CD4-positive, alpha-beta T cell treated with Interleukin-15 for 1 hour (primary cell): ENCODE data around the gene ISCU.
"Not testable (repeated sequence)": the region's sequence is repeated elsewhere in the genome, so short reads cannot be mapped to it uniquely, and the experiment has no call there.

Experiments
- DNase-seq: peaks from one replicate; pipeline ENCODE4 v3.0.0-alpha.2; 2020

ISCU gene

DNA sequence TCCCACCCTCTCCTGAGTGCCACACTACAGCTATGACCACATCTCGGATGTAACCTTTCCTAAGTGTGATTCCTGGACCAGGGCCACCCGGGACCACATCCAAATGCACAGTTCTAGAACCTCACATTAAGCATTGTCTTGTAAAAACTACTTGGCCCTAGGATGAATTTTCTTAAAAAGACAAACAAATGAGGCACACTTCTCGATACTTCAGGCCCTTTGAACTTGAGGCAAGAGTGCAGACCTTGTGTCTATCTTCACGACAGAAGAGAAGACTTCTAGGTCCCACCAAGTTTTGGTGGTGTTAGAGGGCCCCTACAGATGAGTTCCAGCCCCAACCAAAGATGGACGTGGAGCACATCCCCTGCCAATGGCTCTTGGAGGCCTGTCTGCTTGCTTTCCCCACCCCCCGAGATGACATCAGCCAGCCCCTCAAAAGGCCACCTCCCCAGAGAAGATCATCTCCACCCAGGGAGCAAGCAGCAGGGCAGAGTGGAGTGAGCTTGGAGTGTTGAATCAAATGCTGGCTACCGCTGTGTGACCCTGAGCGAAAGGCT is 9.3 kb downstream of the ISCU start:
- DNase-seq: no peak

GRCh38 chr12:108572166-108572790 is 9.9 kb downstream of the ISCU start:
- DNase-seq: no peak

- DNase-seq: no peak
Measured at GRCh38 chr12:108573317-108573716, 10.9 kb downstream of the ISCU start.

DNA sequence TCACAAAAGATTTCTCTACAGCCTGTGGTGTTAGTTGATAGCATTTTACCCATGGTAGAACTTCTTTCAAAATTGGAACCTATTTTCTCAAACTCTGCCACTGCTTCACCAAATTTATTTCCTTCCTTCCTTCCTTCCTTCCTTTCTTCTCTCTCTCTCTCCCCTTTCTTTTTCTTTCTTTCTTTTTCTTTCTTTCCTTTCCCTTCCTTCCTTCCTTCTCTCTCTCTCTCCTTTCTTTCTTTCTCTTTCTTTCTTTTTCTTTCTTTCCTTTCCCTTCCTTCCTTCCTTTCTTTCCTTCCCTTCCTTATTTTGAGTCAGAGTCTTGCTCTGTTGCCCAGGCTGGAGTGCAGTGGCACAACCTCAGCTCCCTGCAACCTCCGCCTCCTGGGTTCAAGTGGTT is 11.9 kb downstream of the ISCU start:
- DNase-seq: not testable (repeated sequence)

- no peak for DNase-seq
Measured at GRCh38 chr12:108575199-108575912, 13.0 kb downstream of the ISCU start.

GRCh38 chr12:108576660-108577234 is 14.4 kb downstream of the ISCU start:
- no peak for DNase-seq

GRCh38 chr12:108577458-108577857 is 15.1 kb downstream of the ISCU start:
- DNase-seq: no peak

GRCh38 chr12:108578264-108578663 is 15.9 kb downstream of the ISCU start:
- DNase-seq: no peak

DNA sequence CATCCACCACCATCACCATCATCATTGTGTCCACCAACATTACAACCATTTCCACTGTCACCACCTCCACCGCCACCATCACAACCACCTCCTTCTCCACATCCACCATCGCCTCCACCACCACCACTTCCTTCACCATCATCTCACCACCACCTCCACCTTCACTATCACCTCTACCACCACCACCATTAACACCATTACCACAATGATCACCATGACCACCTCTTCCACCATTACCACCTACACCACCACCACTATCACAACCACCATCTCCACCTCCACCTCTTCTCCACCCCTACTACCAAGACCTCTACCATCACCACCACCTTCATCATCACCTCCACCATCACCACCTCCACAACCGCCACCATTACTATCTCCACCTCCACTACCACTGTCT is 16.4 kb downstream of the ISCU start:
- DNase-seq: no peak

DNA sequence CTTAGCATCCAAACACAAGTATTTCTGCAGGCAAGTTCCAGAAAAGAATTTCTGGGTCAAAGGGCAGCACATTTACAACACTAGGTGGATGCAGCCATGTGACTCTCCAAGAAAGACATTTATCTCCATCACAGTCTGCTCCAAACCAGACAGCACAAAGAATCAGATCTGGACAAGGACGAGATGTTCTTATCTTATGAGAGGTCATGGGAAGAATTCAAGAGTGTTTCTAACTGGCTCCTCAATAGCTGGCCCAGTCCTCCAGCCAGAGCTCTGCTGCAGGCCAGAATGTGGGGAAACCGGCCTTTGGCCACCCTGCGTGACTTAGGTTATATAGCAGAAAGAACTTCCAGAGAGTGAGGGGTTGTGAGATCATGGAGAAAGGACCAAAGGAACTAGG is 18.1 kb downstream of the ISCU start:
- no peak for DNase-seq

GRCh38 chr12:108581311-108582227 is 19.2 kb downstream of the ISCU start:
- DNase-seq: no peak

DNA sequence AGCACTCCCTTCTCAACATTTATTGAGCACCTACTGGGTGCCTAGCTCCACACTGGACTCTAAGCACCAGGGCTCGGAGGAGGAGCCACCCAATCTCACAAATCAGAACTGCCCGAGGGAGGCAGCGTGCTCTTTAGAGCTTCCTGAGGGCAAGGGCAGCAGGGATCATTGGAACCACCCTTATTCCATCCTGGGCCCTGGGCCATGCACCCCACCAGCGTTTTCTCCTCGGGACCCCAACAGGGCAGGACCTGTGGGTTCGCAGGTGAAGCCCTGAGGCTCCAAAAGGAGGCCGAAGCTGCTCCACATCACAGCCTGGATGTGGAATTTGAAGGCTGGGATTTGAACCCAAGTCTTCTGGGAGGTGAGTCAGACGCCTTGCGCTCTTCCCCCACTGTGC is 20.1 kb downstream of the ISCU start:
- DNase-seq: no peak

DNA sequence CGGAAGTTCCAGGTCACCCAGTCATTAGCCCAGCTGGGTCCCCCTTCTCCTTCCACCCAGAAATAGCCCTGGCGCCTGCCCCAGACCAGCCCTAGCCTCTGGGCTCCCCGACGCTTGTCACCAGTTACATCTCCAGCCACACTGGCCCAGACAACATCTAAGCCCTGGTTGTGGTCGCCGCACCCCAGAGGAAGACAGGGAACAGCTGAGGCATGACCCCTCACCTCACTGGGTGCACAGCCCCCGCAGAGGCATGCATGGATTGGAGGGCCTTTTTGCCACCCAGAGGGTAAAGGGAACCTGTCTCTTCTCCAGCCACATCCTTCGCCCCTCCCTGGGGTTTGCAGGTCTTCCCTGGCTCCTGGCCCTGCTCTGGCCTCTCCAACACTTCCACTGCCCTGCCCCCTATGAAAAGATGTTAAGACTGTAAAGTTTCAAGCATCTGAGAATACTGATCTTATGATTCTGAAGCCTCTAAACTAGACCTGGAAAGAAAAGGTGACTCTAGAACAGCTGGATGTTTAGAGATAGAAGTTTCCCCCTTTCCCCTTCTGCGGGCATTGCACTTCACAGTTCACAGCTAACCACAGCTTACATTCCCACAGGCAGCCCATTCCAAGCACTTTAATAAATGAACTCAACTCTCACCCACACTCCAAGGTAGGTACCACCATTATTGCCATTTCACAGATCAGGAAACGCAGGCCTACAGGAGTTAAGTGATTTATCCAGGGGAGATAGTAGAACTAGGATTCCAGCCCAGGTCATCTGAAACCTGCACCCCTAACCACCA is 20.8 kb downstream of the ISCU start:
- no peak for DNase-seq

GRCh38 chr12:108583991-108584390 is 21.6 kb downstream of the ISCU start:
- DNase-seq: no peak

GRCh38 chr12:108584456-108585065 is 22.2 kb downstream of the ISCU start:
- DNase-seq: no peak

- no peak for DNase-seq
Measured at GRCh38 chr12:108585864-108586263, 23.5 kb downstream of the ISCU start.

DNA sequence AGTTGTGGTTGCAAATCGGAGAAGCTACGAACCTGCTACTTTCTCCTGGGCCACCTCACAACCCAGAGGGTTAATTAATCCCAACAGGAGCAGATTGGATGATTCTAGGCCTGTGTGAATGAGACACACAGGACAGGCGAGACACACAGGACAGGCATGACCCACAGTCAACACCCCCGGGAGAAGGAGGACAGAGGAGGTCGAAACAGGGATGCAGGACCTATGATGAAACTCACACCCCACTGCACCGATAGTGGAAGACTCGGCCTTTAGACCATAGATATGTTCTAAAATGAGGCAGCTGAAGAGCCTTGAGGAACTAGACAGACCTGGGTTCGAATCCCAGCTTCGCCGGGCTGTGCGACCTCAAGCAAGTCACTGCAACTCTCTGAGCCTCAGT is 23.9 kb downstream of the ISCU start:
- DNase-seq: no peak

DNA sequence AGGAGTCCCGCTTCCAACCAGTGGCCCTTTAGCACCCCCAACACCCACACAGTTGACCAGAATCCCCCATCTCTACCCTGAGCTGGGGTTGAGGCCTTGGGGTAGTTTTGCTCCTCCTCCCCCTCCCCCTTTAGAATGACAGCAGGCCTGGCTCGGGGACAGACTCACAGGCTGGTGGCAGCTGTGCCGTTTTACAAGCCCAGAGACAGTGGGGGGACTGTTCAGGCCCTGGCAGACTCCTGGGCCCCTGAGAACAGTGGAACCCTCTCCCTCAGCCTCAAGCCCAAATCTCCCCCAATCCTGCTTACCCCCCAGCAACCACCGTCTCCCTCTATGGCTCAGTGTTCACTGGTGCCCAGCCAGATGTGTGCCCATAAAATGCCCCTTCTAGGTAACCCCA is 25.4 kb downstream of the ISCU start:
- DNase-seq: no peak

DNA sequence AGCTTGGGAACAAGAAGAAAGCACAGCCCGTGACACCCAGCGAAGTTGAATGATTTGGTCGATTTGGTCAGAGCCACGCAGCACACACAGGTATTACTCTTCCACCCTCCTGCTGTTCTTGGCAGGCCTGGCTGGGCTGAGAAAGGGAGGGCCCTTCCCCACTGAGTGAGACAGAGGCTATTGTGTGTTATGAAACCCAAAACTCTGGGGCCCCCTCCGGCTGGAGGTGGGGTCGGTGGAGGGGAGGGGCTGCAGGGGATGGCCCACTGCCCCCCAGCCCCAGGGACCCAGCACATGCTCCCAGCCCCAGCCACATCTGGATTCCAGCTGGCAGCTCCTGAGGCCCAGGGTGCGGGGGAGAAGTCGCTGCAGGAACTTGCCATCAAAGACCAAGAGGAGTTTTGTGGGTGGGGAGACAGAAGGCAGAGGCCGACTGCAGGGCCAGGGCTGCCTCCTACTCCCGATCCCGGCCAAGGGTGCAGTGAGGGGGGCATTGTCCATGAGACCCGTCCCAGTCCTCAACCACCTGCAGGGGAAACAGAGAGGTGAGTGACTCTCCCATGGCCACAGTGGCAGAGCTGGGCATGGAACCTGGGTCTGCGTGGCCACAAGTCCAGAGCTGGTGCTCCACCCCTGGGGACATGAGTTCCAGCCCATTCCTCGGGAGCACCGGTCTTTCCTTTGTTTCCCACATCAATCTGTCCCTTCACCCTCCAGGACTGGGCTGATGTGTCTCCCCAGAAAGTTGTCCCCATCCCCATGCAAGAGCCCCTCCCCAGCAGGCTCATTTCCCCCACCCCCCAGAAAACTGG is 26.8 kb downstream of the ISCU start:
- no peak for DNase-seq

DNA sequence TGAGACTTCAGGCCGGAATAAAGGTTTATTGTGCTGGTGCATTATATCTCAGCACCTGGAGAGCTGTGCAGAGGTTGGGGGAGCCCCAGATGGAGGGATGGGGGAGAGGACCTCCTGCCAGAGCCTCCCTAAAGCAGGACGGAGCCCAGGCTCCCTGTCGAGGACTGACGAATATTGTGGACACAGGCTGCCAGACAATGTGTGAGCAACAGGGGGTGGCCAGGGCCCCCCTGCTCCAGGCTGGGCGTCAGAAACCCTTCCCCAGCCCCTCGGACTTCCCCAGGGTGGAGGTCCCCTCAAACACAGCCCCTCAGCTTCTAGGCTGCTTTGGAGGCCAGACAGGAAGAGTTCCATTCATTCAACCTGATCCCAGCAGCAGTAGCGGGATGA is 27.4 kb downstream of the ISCU start:
- no peak for DNase-seq

GRCh38 chr12:108590463-108590862 is 28.1 kb downstream of the ISCU start:
- DNase-seq: not testable (repeated sequence)
